ENCODE measurements around the gene NIPAL3. TPM values are rescaled to one million over a fixed set of nuclear protein-coding genes. Genes with fewer than 3 reads are reported as not detected.
"Not testable (repeated sequence)": the region's sequence is repeated elsewhere in the genome, so short reads cannot be mapped to it uniquely, and the experiment has no call there.

NIPAL3 gene
- total RNA-seq, 1 donor: 42.2 TPM

GRCh38 chr1:24484199-24484598 lies 68.6 kb downstream of the NIPAL3 start:
- H3K4me3 ChIP-seq (ENCODE audit: low read depth, low read length): no peak overlapping the region
- no peak for DNase-seq (ENCODE audit: low read depth)
- no peak for TF ChIP-seq CTCF (IDR thresholded peaks at IDR 0.05; ENCODE audit: insufficient read depth, low read length)

DNA sequence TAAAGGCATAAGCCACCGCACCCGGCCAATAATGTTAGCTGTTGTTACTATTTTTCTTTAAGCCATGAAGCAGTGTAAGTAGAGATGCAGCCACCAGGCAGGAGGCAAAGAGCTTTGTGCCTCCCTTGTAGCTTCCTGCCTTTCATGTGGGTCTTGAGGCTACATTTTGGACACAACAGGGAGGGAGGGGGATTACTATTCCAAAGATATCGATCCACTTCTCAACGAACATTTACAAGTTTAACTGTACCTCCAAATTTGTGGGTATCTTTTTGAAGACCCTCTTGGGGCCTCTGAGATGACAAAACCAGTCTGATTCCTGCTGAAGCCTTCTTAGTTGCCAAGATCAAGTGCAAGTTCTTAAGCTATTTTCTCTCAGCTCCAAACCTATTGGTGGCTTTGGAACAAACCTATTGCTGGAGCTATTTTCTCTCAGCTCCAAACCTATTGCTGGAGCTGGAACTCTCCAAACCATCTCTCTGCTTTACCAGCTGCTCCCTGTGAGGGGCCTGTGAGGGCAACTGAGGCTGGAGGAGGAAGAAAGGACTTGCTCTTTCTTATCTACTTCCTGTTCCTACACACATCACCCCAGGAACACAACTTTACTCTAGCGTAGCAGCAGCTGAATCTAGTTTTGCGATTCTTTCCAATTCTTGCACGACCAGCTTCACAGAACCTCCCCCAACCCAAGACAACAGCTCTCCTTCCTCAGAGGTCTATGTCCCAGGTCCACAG lies 70.9 kb downstream of the NIPAL3 start:
- no peak for DNase-seq (ENCODE audit: low read depth)
- TF ChIP-seq CTCF (IDR thresholded peaks at IDR 0.05; ENCODE audit: insufficient read depth, low read length): no peak
- no peak overlapping the region for H3K4me3 ChIP-seq (ENCODE audit: low read depth, low read length)

DNA sequence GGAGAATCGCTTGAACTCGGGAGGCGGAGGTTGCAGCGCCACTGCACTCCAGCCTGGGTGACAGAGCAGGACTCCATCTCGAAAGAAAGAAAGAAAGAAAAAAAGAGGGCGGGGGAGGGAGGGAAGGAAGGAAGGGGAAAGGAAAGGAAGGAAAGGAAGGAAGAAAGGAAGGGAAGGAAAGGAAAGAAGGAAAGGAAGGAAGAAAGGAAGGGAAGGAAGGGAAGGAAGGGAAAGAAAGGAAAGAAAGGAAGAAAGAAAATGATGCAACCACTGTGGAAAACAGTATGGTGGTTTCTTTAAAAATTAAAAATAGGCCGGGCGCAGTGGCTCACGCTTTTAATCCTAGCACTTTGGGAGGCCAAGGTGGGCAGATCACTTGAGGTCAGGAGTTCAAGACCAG lies 71.9 kb downstream of the NIPAL3 start:
- TF ChIP-seq CTCF (IDR thresholded peaks at IDR 0.05; ENCODE audit: insufficient read depth, low read length): no peak
- DNase-seq (ENCODE audit: low read depth): no peak
- H3K4me3 ChIP-seq (ENCODE audit: low read depth, low read length): no peak overlapping the region

DNA sequence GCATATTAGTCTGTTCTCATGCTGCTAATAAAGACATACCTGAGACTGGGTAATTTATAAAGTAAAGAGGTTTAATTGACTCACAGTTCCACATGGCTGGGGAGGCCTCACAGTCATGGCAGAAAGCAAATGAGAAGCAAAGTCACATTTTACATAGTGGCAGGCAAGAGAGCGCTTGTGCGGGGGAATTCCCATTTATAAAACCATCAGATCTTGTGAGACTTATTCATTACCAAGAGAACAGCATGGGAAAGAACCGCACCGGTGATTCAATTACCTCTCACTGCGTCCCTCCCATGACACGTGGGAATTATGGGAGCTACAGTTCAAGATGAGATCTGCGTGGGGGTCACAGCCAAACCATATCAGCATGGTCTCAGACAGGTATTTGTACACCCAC lies 72.6 kb downstream of the NIPAL3 start:
- not testable (repeated sequence) for DNase-seq (ENCODE audit: low read depth); H3K4me3 ChIP-seq (ENCODE audit: low read depth, low read length)

DNA sequence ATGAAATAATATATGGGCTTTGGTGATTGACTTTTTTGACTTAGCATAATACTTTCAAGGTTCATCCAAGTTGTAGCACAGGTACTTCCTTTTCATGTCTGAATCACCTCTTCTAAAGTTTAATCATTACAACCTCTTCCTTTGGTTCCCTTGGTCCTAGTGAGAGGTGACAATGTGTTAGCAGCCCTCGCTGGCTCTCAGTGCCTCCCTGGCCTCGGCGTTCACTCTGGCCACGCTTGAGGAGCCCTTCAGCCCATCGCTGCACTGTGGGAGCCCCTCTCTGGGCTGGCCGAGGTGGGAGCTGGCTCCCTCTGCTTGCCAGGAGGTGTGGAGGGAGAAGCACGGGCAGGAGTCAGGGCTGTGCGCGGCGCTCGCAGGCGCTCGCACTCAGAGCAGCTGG lies 74.1 kb downstream of the NIPAL3 start:
- no peak for TF ChIP-seq CTCF (IDR thresholded peaks at IDR 0.05; ENCODE audit: insufficient read depth, low read length)
- DNase-seq (ENCODE audit: low read depth): no peak
- no peak overlapping the region for H3K4me3 ChIP-seq (ENCODE audit: low read depth, low read length)

DNA sequence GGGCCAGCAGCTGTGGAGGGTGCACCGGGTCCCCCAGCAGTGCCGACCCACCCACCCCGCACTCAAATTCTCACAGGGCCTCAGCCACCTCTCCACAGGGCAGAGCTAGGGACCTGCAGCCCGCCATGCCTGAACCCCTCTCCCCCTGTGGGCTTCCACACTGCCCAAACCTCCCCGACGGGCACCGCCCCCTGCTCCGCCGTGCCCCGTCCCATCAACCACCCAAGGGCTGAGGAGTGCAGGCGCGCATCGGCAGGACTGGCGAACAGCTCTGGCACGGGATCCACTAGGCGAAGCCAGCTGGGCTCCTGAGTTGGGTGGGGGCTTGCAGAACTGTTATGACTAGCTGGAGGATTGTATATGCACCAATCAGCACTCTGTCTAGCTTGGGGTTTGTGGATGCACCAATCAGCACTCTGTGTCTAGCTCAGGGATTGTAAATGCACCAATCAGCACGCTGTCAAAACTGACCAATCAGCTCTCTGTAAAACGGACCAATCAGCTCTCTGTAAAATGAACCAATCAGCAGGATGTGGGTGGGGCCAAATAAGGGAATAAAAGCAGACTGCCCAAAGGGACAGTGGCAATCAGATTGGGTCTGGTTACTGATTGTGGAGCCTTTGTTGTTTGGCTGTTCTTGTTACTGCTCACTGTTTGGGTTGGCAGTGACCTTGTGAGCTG lies 74.6 kb downstream of the NIPAL3 start:
- TF ChIP-seq CTCF (IDR thresholded peaks at IDR 0.05; ENCODE audit: insufficient read depth, low read length): no peak
- DNase-seq (ENCODE audit: low read depth): no peak
- no peak overlapping the region for H3K4me3 ChIP-seq (ENCODE audit: low read depth, low read length)

GRCh38 chr1:24491577-24492360 lies 76.2 kb downstream of the NIPAL3 start:
- TF ChIP-seq CTCF (IDR thresholded peaks at IDR 0.05; ENCODE audit: insufficient read depth, low read length): peak; percentile 29
- DNase-seq (ENCODE audit: low read depth): no peak
- H3K4me3 ChIP-seq (ENCODE audit: low read depth, low read length): no peak overlapping the region

- H3K4me3 ChIP-seq (ENCODE audit: low read depth, low read length); DNase-seq (ENCODE audit: low read depth): not testable (repeated sequence)
These were observed 77.3 kb downstream of the NIPAL3 start for GRCh38 chr1:24492935-24493334.

All from fibroblast of the aortic adventitia (primary cell).